GM06990 (cell line): ENCODE data around the gene TBPL2.
"Not testable (repeated sequence)": the region's sequence is repeated elsewhere in the genome, so short reads cannot be mapped to it uniquely, and the experiment has no call there.

Source experiments
- DNase-seq: peaks from one replicate; pipeline ENCODE4 v3.0.0-alpha.2; 2011; ENCODE audit not compliant: insufficient read length; ENCODE audit errors: extremely low read depth
- H3K27me3 ChIP-seq: replicated peaks from 2 replicates; pipeline ENCODE4 v1.6.0; 2011; ENCODE audit warnings: low read length; ENCODE audit not compliant: control insufficient read depth, insufficient read depth
- H3K36me3 ChIP-seq: 2 replicates; pipeline ENCODE4 v1.5.1; 2011; ENCODE audit warnings: low read length; ENCODE audit not compliant: control insufficient read depth, insufficient read depth
- H3K4me3 ChIP-seq: replicated peaks from 2 replicates; pipeline ENCODE4 v1.5.1; 2011; ENCODE audit warnings: low read depth, mild to moderate bottlenecking, control low read depth, low read length
- CTCF ChIP-seq: IDR thresholded peaks from 2 replicates; pipeline ENCODE4 v1.5.1; 2011; ENCODE audit warnings: low read length, control low read depth, mild to moderate bottlenecking, inconsistent platforms; ENCODE audit not compliant: insufficient read depth, poor library complexity, severe bottlenecking

The TBPL2 gene

DNA sequence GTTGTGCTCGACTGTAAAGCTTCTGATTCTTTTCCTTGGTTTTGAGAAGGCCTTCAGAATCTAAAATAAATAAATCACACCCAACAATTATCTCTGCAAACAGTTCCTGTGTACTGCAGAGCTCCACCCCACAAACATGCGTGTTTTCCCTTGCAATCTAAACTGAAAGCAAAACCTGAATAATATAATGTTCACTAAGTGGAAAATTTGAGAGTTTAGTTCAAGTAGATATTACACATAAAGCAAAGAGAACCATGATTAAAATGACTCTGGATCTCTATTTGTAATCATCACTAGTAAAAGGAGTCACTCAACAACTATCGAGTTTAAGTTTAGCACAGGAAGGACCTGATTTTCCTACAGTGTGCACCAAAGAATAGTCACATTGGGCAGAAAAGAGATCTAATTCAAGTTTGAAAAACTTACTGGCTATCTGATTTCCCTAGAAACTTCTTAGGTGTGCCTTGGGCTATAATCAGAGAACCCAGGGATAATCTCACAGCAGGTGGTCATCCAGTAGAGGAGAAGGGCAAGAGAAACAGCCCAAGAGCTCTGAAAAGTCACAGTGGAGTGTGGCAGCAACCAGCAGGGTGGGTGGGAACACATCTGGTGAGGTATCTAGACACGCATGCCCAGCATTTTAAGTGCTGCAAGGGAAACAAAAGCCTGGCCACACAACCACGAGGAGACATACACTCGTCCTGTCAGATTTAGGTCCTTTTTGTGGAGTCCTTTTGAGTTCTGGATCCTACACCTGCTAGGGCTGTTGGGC, 54.2 kb downstream of the TBPL2 start:
- DNase-seq, result no peak
- no peak overlapping the region for H3K4me3 ChIP-seq
- H3K27me3 ChIP-seq, result no peaks in the 10 kb centered on the region
- no peak for TF ChIP-seq CTCF
- peaks cover 2% of the 10 kb centered on the region for H3K36me3 ChIP-seq

DNA sequence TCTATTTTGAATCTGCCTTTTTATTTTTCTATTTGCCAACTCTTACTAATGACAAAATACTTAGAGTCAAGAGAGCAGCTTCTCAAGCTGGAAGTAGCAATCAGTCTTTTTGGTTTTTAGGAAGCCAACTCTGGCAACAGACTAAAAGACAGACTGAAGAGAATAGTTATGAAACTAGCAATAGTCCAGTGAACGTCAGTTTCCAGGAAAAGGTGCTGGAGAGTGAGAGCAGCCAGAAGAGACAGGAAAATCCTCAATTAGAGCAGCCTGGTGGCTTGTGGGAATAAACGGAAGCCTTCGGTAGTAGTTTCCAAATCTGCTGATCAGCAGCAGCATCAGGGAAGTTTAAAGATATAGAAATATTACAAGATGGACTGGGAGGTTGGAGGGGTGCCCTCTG, 55.9 kb downstream of the TBPL2 start:
- Histone ChIP-seq H3K4me3 (no peak overlapping the region), H3K36me3 (peaks cover 2% of the 10 kb centered on the region), H3K27me3 (no peaks in the 10 kb centered on the region)
- no peak for DNase-seq
- TF ChIP-seq CTCF, result no peak

- H3K4me3 ChIP-seq, result no peak overlapping the region
- no peak for TF ChIP-seq CTCF
- peaks cover 2% of the 10 kb centered on the region for H3K36me3 ChIP-seq
- DNase-seq, result no peak
- no peaks in the 10 kb centered on the region for H3K27me3 ChIP-seq
Measured at GRCh38 chr14:55383541-55384140, 56.8 kb downstream of the TBPL2 start.

DNA sequence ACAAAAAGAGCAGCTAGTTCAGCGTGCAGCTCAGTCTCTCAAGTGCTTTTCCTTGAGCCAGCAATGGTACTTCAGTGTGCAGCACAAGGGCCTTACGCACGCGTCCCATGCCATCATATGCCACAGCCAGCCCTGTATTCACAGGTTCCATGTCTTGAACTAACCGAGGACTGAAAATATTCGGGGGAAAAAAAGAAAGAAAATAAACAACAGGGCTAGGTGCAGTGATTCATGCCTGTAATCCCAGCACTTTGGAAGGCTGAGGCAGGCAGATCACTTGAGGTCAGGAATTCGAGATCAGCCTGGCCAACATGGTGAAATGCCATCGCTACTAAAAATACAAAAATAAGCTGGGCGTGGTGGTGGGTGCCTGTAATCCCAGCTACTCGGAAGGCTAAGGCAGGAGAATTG, 57.4 kb downstream of the TBPL2 start:
- H3K36me3 ChIP-seq, H3K27me3 ChIP-seq, DNase-seq, H3K4me3 ChIP-seq: not testable (repeated sequence)

- Histone ChIP-seq H3K27me3 (no peaks in the 10 kb centered on the region), H3K4me3 (no peak overlapping the region), H3K36me3 (peaks cover 2% of the 10 kb centered on the region)
- TF ChIP-seq CTCF, result no peak
- DNase-seq, result no peak
Measured at GRCh38 chr14:55382483-55382882, 57.9 kb downstream of the TBPL2 start.

- H3K4me3 ChIP-seq, result no peak overlapping the region
- H3K27me3 ChIP-seq, result no peaks in the 10 kb centered on the region
- peaks cover 2% of the 10 kb centered on the region for H3K36me3 ChIP-seq
- TF ChIP-seq CTCF, result no peak
- DNase-seq, result no peak
Measured at GRCh38 chr14:55381561-55381960, 58.9 kb downstream of the TBPL2 start.
